NCI-H2029 treated with DMSO at 0.1 percent for 48 hours (cell line): ENCODE results near the gene VWF.
"Not testable (repeated sequence)": the region's sequence is repeated elsewhere in the genome, so short reads cannot be mapped to it uniquely, and the experiment has no call there.

Experiments used
- DNase-seq: peaks from one replicate; lab custom pipeline; 2025; lab: John Stamatoyannopoulos, UW

The VWF gene

DNA sequence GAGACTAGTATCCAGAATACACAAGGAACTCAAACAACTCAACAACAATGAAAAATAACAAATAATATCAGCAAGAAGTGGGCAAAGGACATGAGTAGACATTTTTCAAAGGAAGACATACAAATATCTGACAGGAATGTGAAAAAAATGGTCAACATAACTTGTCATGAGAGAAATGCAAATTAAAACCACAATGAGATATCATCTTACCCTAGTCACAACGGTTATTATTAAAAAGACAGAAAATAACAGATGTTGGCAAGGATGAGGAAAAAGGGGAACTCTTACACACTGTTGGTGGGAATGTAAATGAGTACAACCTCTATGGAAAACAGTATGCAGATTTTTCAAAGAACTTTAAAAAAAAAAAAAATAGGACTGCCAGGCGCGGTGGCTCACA is 20.4 kb downstream of the VWF start:
- DNase-seq = no peak

DNA sequence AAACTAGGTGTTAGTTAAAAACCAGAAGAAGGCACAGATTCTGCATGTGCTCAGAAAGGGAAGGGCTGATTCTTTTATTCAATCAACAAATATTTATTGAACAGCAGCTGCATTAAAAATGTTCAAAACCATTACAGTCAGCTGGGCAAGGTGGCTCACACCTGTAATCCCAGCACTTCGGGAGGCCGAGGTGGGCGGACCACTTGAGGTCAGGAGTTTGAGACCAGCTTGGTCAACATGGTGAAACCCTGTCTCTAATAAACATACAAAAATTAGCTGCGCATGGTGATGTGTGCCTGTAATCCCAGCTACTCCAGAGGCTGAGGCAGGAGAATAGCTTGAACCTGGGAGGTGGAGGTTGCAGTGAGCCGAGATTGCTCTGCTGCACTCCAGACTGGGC is 22.4 kb downstream of the VWF start:
- not testable (repeated sequence) for DNase-seq

DNA sequence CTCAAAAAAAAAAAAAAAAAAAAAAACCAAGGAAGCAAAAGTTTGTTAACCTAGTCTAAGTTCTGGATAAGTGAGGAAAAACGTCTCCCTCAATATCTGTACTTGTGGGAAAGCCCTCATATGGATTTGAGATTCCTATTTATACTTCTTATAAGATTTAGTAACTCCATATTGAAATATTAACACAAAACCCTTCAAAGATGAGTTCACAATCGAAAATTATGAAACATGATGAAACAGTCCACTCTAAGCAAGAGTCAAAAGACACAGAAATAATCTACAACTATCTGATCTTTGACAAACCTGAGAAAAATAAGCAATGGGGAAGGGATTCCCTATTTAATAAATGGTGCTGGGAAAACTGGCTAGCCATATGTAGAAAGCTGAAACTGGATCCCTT is 25.2 kb downstream of the VWF start:
- DNase-seq = no peak

DNA sequence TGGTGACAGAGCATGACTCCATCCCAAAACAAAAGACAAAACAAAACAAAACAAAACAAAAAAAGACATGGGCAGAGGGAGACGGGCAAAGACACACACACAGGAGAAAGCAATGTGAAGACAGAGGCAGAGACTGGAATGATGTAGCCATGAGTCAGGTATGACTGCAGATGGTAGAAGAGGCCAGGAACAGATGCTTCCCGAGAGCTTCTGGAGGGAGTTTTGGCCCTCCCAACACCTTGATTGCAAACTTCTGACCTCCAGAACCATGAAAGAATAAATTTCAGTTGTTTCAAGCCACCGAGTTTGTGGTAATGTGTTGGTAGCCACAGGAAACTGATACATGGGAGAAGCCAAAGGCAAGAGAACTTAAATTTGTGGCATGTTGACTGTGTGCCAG is 27.1 kb downstream of the VWF start:
- DNase-seq = no peak

DNA sequence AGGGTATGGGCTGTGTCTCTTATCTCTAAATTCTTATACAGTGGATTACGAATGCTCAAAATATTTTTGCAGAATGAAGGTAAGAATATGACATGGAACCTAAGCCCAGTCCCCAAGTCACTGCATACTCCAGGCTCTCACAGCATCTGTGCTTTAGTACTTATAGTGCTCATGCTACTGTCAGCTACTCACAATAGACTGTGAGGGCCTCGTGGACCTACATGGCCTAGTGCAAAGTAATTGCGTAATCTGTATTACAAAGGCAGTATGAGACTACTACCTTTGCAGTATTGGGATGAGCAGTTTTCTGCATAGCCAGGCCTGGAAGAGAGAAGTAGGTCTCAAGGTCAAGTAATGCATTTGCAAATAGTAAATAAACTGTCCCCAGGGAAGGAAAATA is 27.9 kb downstream of the VWF start:
- DNase-seq = no peak

DNA sequence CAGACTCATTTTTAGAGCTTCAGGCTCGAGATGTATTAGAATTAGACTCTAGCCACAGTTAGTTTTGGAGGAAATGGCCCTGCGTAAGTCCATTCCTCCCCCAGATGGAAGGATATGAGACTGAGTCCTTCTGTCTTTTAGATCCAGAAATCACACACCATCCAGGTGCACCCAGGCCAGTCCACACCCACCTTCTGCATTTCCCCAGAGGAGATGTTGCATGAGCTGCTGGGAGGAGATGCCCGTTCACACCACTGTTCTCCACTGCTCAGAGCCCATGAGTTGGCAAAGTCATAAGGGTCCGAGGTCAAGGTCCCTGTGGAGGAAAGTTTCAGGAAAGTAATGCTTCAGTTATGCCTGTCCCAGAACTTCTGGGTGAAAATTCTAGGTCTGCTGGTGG is 29.2 kb downstream of the VWF start:
- no peak for DNase-seq

DNA sequence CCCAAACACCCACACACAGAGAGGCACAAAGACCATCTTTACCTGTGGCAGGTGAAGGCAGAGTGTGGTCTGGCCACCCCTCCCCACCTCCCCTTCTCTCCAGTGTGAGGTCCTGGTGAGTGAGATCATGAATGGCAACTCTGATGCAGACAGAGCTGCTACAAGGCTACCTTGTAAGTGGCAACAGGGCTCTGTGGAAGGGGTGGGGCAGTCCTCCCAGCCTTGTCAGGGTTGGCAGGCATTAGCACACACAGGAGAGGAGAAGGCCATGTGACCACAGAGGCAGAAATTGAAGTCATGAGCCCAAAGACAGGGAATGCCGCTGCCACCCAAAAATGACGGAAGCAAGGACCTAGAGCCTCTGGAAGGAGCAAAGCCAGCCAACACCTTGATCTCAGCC is 30.7 kb downstream of the VWF start:
- no peak for DNase-seq

DNA sequence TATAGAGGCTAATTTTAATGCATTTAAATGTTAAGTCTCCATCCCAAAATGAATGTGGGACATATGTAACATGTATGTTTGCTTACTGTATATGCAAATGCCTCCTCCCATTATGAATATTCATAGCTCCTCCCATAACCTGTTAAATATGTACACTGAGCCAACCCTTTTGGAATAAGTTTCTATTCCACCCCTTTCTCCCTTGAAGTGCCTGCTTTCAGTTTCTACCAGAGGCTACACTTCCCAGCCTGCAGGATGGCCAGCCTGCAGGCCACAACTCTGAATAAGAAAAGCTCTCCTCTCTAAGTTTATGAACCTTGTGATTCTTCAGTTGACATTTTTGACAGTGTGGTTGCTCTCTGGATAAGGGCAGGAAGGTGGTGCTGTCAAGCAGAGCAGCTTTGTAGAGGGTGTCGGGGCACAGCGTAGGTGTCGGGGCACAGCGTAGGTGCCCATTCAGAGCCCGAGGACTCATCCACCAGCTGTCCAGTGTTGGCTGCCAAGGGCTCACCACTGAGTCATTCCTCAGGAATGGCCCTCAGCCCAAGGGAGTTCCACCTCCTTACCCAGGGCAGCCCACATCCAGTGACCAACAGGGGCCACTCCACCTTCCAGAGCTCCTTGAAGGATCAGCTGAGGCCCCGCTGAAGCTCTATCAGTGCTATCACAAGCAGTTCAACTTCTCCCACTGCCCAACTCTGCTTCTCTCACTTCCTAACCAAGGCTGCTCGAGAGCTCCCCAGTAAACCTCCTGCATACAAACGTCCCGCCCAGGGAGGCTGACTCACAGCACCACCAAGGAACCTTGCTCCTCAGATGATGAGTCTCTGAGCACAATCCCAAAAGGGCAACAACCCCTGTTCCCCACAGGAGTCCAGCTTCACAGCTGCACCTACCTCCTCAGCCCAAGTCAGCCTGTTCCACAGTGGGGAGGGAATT is 31.4 kb downstream of the VWF start:
- no peak for DNase-seq

DNA sequence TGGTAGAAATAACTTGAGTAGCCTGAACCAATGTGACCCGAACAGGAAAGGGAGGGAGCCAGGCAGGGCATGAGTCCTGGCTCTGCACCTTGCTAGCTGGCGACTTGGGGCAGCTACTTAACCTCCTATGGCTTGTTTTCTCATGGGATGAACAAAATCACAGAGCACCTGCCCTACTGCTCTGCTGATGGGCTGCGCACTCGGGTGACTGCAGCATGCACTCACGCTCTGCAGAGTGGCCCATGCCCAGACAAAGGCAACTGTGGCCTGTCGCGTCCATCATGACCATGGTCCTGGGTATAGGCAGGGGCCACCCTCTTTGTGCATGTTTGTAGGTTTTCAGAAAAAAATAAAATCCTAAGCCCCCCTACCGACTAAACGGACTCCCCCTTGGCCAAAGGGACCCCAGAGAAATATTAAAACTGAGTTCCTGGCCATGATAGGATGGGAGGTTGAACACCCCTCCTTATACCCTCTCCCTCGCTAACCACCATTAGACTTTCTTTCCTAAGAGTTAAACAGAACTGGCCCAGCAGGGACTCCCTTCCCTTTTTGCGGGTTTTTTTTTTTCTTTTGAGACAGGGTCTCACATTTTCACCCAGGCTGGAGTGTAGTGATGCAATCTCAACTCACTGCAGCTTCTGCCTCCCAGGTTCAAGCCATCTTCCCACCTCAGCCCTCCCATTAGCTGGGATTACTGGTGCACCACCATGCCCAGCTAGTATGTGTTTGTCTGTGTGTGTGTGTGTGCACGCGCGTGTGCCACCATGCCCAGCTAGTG is 32.5 kb downstream of the VWF start:
- DNase-seq = no peak

DNA sequence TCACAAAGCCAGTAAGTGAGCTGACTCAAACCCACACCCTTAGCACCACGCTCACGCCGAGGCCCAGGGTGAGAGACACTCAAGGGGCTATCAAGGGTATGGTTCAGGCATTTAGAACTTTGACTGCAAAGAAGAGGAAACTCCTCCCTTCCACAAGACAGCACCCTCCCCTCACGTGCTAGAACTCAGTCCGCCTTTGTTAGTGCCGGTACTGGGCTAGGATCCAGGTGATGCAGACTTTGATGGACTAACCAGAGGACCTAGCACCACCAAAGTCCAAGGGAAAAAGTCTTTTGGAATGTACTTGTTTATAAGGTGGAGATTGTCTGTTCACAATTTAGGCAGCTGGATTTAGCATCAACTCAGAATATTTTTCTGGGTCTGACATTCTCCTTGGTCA is 33.7 kb downstream of the VWF start:
- no peak for DNase-seq

DNA sequence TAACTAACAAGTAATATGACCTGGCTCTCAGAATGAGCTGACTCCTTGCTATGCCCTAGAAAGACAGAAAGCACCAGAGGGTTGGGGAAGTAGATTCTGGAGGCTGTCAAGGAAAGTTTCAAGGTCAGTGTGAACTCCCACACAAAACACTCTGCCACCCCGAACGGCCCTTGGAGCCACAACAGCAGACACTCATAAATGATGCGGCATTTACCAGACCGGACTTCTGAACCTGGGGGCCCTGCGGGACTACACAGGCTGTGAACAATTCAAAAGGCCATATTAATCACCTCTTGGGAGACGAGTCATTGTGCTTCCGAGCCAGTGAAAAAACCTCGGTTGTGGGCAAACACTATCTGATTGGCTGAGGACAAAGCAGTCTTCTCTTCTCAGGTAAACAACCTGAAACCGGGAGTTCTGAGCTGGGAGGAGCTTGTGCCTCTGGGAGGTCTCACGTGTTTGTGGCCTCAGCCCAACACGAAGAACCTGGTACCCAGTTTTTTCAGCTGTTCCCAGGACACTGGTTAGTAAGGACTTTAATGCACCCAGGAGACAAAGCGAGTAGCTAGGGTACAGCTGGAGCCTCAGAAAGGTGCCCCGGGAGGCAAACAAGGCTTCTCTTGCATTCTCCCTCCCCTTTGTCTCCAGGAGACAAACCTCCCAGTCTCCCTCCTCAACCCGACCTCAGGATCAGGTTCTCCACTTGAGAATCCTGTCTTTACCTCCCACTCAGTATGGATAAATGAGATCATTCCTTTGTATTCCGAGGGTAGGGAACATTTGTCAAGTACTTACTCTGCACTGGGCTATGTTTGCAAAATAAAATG is 35.3 kb downstream of the VWF start:
- DNase-seq = peak; percentile 99

DNA sequence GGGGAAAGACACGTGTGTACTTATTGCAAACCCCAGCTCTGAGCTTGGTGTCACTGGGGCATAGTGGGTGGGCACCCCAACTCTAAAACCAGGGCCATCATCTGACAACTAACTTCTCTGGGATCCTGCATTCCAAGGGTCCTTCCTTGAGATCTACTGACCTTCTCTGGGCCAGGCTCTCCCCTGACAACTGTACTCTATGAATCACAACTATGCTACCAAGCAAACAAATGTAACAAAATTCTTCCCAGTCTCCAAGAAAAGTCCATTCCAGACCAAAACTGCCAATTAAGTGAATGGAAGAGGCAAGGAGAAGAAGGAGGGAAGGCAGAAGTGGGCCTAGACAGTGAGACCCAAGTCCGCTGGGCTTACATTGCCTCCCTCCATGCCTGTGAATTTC is 38.2 kb downstream of the VWF start:
- DNase-seq = no peak

DNA sequence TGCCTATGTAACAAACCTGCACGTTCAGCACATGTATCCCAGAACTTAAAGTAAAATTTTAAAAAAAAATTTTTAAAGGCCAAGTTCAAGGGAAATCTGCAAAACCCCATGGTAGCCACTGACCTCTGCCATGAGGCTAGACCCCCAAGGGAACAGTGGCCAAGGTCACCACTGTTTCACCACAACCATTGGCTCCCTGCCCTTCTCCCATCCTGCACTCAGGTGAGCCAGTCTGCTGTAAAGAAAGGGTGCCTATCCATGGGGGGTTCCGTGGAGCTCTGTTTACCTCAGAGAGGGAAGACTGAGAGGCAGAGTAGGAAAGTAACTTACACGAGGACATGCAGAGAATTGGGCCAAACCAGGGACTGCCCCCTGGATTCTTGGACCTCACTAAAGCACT is 38.6 kb downstream of the VWF start:
- DNase-seq = no peak

DNA sequence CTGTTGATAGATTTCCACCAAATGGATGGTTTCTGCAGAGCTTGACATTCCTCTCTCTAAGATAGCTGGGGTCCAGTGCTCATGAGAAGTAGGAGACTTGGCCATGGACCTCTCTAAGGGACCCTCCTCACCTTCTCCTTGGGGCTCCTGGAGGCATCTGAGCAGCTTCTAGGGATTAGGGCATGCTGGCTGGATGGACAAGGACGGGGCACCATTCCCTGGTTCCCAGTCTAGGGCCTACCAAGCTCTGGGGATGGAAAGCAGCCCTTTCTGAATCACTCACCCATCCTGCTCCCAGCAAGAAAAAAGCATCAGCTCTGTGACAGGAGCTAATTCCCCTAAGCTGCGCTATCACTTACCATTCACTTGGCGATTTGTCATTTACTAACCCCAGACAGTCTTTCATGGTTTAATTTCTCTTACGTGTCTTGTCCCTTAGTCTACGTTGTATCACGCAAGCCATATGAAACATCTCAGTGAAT is 39.5 kb downstream of the VWF start:
- no peak for DNase-seq

DNA sequence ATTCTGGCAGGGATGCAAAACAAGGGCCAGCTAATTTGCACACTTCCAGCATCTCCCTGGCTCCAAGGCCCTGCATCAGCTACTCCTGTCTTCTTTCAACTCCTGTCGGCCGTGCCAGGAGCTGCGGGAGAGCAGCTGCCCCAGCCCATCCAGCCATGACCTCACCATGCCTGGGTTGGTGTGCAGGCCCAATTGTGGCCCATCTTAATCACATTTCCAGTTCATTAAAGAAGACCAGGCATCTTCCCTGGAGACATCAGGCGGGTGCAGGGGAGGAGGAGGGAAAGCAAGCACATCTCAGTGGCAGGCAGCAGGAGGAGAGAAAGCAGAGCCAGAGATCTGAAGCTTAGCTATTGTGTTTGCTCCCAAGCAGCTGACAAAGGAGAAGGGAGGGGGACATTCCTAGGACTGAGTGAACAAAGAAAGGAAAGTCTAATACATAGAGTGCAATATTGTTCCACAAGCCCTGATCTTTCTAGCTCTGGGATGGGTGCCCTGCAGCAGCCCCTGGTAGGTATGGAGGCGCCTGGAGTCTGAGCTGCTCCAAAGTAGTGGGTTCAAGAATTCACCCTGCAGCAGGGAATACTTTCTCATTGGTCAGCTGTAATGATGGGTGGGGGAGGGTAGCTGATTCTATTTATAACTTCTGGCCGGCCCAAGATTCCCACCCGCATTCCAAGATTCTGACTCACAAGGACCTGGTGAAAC is 40.1 kb downstream of the VWF start:
- DNase-seq = no peak

DNA sequence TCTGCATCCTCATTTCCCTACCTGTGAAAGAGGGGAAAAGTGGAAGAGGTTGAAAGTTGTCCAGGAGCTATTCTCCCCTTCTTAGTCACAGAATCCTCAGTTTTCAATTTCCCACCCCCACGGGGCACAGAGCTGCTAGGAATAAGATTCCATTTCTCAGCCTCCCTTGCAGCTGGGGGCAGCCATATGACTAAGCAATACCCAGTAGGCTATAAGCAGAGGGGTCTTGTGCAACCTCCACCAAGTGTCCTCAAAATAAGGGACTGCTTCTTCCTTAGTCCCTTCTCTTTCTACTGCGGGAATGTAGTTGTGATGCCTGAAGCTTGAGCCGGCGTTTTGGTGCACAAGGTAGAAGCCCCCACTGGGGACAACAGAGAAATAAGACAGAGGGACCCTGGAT is 40.9 kb downstream of the VWF start:
- DNase-seq = no peak

DNA sequence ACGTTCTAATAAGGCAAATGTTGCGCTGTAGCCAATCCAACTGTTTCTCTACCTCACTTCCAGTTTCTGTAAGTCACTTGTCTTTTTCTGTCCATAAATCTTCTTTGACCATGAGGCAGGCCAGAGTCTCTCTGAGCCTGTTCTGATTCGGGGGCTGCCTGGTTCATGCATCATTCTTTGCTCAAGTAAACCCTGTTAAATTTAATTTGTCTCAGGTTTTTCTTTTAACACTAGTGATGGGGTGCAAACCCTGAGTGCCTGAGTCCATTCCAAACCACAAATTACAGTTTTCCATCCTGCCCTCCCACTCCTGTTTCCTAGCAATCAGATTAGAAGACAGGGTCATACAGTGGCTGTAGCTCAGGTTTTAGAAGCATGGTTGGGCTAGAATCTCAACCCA is 41.9 kb downstream of the VWF start:
- no peak for DNase-seq

DNA sequence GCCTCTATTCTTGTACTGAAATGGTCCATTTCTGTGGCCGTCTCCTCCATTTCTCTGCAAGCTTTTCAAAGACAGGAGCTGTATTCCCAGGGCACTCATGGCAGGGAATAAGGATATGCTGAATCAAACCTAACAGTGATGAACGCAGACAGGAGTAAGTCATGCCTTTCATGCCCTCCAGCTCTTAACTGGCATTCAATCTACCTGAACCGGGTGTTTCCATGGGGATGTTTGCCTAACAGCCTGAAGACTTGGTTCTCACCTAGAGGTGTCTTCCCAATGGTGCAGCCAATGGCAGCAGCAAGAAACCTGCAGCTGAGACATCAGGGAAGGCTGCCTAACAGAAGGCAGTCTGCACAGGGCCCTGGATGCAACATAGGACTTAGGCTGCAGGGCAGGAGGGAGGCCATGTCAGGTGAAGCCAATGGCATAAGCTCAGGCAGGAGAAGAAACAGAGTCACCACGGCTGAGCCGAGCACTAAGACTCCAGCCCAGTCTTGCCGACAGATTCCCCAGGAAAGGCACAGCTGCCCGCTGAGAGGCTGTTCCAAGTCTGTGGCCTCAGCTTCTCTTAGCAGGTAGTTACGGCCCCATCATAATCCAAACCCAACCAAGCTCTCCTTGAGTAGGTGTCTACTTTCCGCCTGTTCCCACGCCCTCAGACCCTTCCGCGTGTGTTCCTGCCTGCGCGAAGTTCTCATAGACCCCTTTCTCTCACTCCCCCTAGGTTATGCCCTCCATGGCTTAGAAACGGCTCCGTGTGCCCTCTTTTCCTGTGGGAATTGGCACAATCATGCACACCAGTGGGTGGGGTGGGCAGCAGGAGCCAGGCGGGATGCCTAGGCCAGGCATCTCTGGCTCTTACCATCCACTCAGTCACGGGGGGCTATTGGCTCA is 44.1 kb downstream of the VWF start:
- DNase-seq = no peak

DNA sequence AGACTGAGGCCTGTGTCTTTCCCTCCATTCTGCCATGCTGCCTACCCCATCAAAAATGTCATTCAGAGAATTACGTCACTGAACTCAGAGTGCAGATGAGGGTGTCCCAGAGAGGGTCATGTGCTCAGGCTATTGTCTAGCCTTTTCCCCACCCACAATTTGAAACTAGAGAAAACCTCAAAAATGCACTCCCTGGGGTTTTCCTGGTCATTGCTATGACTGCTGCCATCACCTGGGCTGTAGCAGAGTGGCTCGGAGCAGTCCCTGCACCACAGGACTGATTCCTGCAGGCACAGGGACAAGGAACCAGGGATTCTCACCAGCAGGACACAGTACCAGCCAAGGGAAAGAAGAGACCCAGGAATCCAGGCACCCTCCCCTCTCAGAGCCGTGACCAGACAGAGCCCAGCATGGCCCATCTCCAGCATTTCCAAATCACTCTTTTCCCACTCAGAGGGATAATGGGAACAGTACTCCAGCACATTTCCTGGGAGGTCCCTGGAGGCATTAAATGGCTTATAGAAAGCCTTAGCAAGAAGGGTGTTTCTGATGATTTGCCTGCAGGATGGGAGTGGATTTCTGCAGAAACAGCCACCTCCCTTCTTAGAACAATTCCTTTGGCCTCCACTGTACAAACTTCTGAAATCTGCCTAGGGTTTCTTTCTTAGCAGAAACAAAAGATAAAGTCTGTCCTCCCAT is 45.9 kb downstream of the VWF start:
- no peak for DNase-seq

DNA sequence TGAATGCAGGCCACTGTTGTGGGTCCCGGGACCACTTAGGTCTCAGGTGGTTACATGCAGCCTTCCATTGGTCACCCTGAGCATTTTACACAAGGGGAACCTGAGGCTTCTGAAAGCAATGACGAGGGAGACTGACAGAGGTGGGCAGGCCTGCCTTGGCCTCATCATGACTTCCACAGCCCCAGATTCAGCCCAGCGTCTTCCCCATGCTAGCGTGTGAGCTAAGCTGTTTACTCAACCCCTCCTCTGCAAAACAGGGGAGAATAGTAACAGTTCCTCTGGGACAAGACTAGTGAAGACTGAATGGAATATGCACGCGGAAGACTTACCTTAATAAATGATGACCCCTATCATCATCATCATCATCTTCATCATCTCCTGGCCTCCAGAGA is 46.8 kb downstream of the VWF start:
- no peak for DNase-seq
